Neural cell (in vitro differentiated cells): ENCODE measurements around the gene FNDC7. TPM values are rescaled to one million over a fixed set of nuclear protein-coding genes. Genes with fewer than 3 reads are reported as not detected.

Experiments used
- H2AFZ ChIP-seq: fragments of 200-600, 300-800 bp; sonication (generic), shearing (Covaris generic); 2 replicates; pipeline ENCODE4 v1.6.0; 2014; ENCODE audit warnings: low read depth, mild to moderate bottlenecking, antibody characterized with exemption, low read length, moderate library complexity
- H3F3A ChIP-seq: fragments of 200-600 bp; shearing (Covaris generic); 2 replicates; pipeline ENCODE4 v1.6.1; 2016; ENCODE audit warnings: mild to moderate bottlenecking, moderate library complexity, mixed read lengths, antibody characterized with exemption, low read length; ENCODE audit not compliant: insufficient read depth, poor library complexity, severe bottlenecking
- H3K27ac ChIP-seq: fragments of 200-600, 300-800 bp; sonication (generic), shearing (Covaris generic); 2 replicates; pipeline ENCODE4 v1.5.1; 2014; ENCODE audit warnings: mild to moderate bottlenecking, low read length, moderate library complexity
- H3K27me3 ChIP-seq: fragments of 300-800, 200-600 bp; sonication (generic), shearing (Covaris generic); 2 replicates; pipeline ENCODE4 v1.6.0; 2014; ENCODE audit warnings: mild to moderate bottlenecking, low read depth, low read length, moderate library complexity; ENCODE audit not compliant: insufficient read depth
- H3K36me3 ChIP-seq: fragments of 300-800, 200-600 bp; sonication (generic), shearing (Covaris generic); 2 replicates; pipeline ENCODE4 v1.5.1; 2014; ENCODE audit warnings: mild to moderate bottlenecking, antibody characterized with exemption, low read length, moderate library complexity; ENCODE audit not compliant: insufficient read depth
- H3K4me2 ChIP-seq: fragments of 300-800, 200-600 bp; sonication (generic), shearing (Covaris generic); 2 replicates; pipeline ENCODE4 v1.6.0; 2014; ENCODE audit warnings: mild to moderate bottlenecking, low read length
- H3K4me3 ChIP-seq: fragments of 300-800, 200-600 bp; sonication (generic), shearing (Covaris generic); 2 replicates; pipeline ENCODE4 v1.5.1; 2014; ENCODE audit warnings: mild to moderate bottlenecking, low read length, moderate library complexity
- H3K79me2 ChIP-seq: fragments of 200-600 bp; shearing (Covaris generic); replicated peaks from 2 replicates; pipeline ENCODE4 v1.6.0; 2014; ENCODE audit warnings: mild to moderate bottlenecking, low read length, moderate library complexity; ENCODE audit not compliant: insufficient read depth
- H3K9ac ChIP-seq: fragments of 300-800, 200-600 bp; sonication (generic), shearing (Covaris generic); 2 replicates; pipeline ENCODE4 v1.6.1; 2016; ENCODE audit warnings: mild to moderate bottlenecking, low read length, mixed read lengths
- H3K9me2 ChIP-seq: fragments of 200-600 bp; shearing (Covaris generic); 2 replicates; pipeline ENCODE4 v1.6.1; 2016; ENCODE audit warnings: mild to moderate bottlenecking, low read length, mixed read lengths; ENCODE audit not compliant: insufficient read depth
- H3K9me3 ChIP-seq: fragments of 200-600, 300-800 bp; sonication (generic), shearing (Covaris generic); 2 replicates; pipeline ENCODE4 v1.6.1; 2016; ENCODE audit warnings: mild to moderate bottlenecking, mixed run types, low read length, moderate library complexity, mixed read lengths
- H4K20me1 ChIP-seq: fragments of 200-600 bp; shearing (Covaris generic); 2 replicates; pipeline ENCODE4 v1.6.1; 2016; ENCODE audit warnings: mild to moderate bottlenecking, mixed run types; ENCODE audit not compliant: insufficient read depth
- EP300 ChIP-seq: fragments of 450-650 bp; conservative IDR thresholded peaks from 2 replicates; pipeline ENCODE4 v1.6.1; 2014; ENCODE audit warnings: antibody characterized with exemption, mild to moderate bottlenecking, moderate library complexity; ENCODE audit not compliant: poor library complexity, severe bottlenecking
- EZH2 ChIP-seq: fragments of 200-600, 300-800 bp; shearing (Covaris generic), sonication (generic); IDR thresholded peaks from 2 replicates; pipeline ENCODE4 v1.6.1; 2014; ENCODE audit warnings: antibody characterized with exemption, low read length, borderline replicate concordance, mild to moderate bottlenecking; ENCODE audit not compliant: insufficient read depth, poor library complexity, severe bottlenecking
- MXI1 ChIP-seq: fragments of 450-650 bp; conservative IDR thresholded peaks from 2 replicates; pipeline ENCODE4 v1.6.1; 2014; ENCODE audit warnings: antibody characterized with exemption, mild to moderate bottlenecking; ENCODE audit not compliant: poor library complexity, severe bottlenecking
- POLR2AphosphoS5 ChIP-seq: IDR thresholded peaks from 2 replicates; pipeline ENCODE4 v1.6.1; 2012
- RAD21 ChIP-seq: fragments of 450-650 bp; conservative IDR thresholded peaks from 2 replicates; pipeline ENCODE4 v1.6.1; 2014; ENCODE audit warnings: antibody characterized with exemption, mild to moderate bottlenecking, moderate library complexity
- REST ChIP-seq: IDR thresholded peaks from 2 replicates; pipeline ENCODE4 v1.6.1; 2012; ENCODE audit warnings: borderline replicate concordance
- SMC3 ChIP-seq: fragments of 450-650 bp; conservative IDR thresholded peaks from 2 replicates; pipeline ENCODE4 v1.6.1; 2014; ENCODE audit warnings: antibody characterized with exemption, mild to moderate bottlenecking, moderate library complexity; ENCODE audit not compliant: poor library complexity
- TAF1 ChIP-seq: IDR thresholded peaks from 2 replicates; pipeline ENCODE4 v1.6.1; 2012; ENCODE audit warnings: low read depth
- polyA plus RNA-seq: library from polyadenylated mRNA; depleted of rRNA; stranded (reverse); fragments of >200 nt; gene quantifications from 2 replicates; pipeline ENCODE4 v1.2.3, GENCODE V29; 2014
- TF ChIP-seq, protein P1 (sequence below): fragments of 450-650 bp; IDR thresholded peaks from 2 replicates; pipeline ENCODE4 v1.5.1; 2014; ENCODE audit warnings: antibody characterized with exemption, mild to moderate bottlenecking, moderate library complexity; ENCODE audit not compliant: poor library complexity, severe bottlenecking

The FNDC7 gene
- polyA plus RNA-seq, 1 donor from 2014 or later: not detected

GRCh38 chr1:108718927-108719655 lies 6.4 kb downstream of the FNDC7 start:
- Histone ChIP-seq H3K9me3 (no peaks in the 10 kb centered on the region), H3K9ac (no peak overlapping the region), H3K27ac (no peak overlapping the region), H3K9me2 (no peaks in the 10 kb centered on the region), H3K4me2 (no peak overlapping the region), H2AFZ (no peak overlapping the region), H3F3A (no peaks in the 10 kb centered on the region), H3K27me3 (no peaks in the 10 kb centered on the region), H3K4me3 (no peak overlapping the region), H4K20me1 (no peaks in the 10 kb centered on the region), H3K36me3 (no peaks in the 10 kb centered on the region), H3K79me2 (no peaks in the 10 kb centered on the region)
- no peak for TF ChIP-seq RAD21
- TF ChIP-seq POLR2AphosphoS5: no peak
- TF ChIP-seq SMC3: no peak
- no peak for TF ChIP-seq EP300
- TF ChIP-seq REST: no peak
- TF ChIP-seq TAF1: no peak
- TF ChIP-seq, protein P1, sequence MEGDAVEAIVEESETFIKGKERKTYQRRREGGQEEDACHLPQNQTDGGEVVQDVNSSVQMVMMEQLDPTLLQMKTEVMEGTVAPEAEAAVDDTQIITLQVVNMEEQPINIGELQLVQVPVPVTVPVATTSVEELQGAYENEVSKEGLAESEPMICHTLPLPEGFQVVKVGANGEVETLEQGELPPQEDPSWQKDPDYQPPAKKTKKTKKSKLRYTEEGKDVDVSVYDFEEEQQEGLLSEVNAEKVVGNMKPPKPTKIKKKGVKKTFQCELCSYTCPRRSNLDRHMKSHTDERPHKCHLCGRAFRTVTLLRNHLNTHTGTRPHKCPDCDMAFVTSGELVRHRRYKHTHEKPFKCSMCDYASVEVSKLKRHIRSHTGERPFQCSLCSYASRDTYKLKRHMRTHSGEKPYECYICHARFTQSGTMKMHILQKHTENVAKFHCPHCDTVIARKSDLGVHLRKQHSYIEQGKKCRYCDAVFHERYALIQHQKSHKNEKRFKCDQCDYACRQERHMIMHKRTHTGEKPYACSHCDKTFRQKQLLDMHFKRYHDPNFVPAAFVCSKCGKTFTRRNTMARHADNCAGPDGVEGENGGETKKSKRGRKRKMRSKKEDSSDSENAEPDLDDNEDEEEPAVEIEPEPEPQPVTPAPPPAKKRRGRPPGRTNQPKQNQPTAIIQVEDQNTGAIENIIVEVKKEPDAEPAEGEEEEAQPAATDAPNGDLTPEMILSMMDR: no peak
- TF ChIP-seq EZH2: no peak
- TF ChIP-seq MXI1: no peak

DNA sequence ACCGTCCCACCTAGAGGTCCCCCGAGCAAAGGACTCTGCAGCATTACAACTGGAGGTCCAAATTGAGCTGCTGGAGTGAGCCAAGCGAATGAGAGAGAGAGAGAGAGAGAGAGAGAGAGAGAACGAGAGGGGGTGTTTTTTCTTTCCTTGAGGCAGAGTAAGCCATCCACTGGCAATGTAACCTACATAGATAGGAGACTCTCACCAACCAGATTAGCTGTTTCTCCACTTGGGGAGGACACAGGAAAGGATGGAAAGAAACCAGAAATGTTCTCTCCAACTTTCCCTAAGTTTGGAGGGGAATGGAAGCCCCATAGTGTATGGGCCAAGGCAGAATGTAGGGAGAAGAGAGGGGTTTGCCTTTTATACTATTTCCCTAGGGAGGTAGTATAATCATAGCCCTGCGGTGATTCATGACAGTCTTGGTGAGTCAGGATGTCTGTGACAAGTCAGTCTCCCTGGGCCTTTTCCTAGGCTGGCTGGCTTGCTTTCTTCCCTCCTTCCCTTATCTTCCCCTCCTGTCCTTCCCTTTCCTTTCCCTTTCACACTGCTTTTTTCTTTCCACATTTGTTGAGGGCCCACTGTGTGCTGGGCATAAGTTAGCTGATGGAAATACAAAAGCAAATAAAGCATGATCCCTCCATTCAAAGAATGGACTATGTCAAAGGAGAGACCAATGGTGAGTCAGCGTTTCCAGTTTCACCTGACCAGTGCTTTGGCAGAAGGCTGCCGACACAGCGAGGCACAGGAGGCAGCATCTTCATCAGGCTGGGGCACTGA lies 7.1 kb downstream of the FNDC7 start:
- H3K36me3 ChIP-seq: no peaks in the 10 kb centered on the region
- no peak overlapping the region for H2AFZ ChIP-seq
- H3K27ac ChIP-seq: no peak overlapping the region
- TF ChIP-seq EZH2 (no peak), POLR2AphosphoS5 (no peak)
- TF ChIP-seq, protein P1: no peak
- H3F3A ChIP-seq: no peaks in the 10 kb centered on the region
- H3K27me3 ChIP-seq: no peaks in the 10 kb centered on the region
- H3K4me2 ChIP-seq: no peak overlapping the region
- H3K4me3 ChIP-seq: no peak overlapping the region
- no peak overlapping the region for H3K9ac ChIP-seq
- H3K9me2 ChIP-seq: no peaks in the 10 kb centered on the region
- H3K79me2 ChIP-seq: no peaks in the 10 kb centered on the region
- no peaks in the 10 kb centered on the region for H3K9me3 ChIP-seq
- no peaks in the 10 kb centered on the region for H4K20me1 ChIP-seq
